WERI-Rb-1 (cell line): ENCODE measurements around the gene CAPN11.

ENCODE experiments used
- DNase-seq: peaks from one replicate; pipeline ENCODE4 v3.0.0-alpha.2; 2020
- H3K27ac ChIP-seq: fragments of 250-450 bp; sonication (Bioruptor Pico); 2 replicates; pipeline ENCODE4 v1.5.1; 2020; ENCODE audit warnings: mild to moderate bottlenecking, moderate library complexity
- H3K27me3 ChIP-seq: fragments of 250-450 bp; sonication (Bioruptor Pico); 2 replicates; pipeline ENCODE4 v1.5.1; 2021; ENCODE audit warnings: mild to moderate bottlenecking, low read depth, moderate library complexity; ENCODE audit not compliant: insufficient read depth, severe bottlenecking
- H3K36me3 ChIP-seq: fragments of 250-450 bp; sonication (Bioruptor Pico); 2 replicates; pipeline ENCODE4 v1.5.1; 2020; ENCODE audit warnings: mild to moderate bottlenecking, moderate library complexity
- H3K4me3 ChIP-seq: 2 replicates; pipeline ENCODE4 v1.5.1; 2011; ENCODE audit warnings: low read depth, mild to moderate bottlenecking, control low read depth, low read length
- H3K9me3 ChIP-seq: fragments of 250-450 bp; sonication (Bioruptor Pico); 2 replicates; pipeline ENCODE4 v1.5.1; 2021; ENCODE audit warnings: mild to moderate bottlenecking, moderate library complexity; ENCODE audit not compliant: severe bottlenecking
- CTCF ChIP-seq: IDR thresholded peaks from 2 replicates; pipeline ENCODE4 v1.5.1; 2011; ENCODE audit warnings: low read depth, mild to moderate bottlenecking, control low read depth, inconsistent platforms, low read length

Gene CAPN11

GRCh38 chr6:44233567-44234100 lies 75.0 kb downstream of the CAPN11 start:
- H3K36me3 ChIP-seq: peaks cover 74% of the 10 kb centered on the region
- no peak for DNase-seq
- no peaks in the 10 kb centered on the region for H3K27me3 ChIP-seq
- H3K4me3 ChIP-seq: no peak overlapping the region
- TF ChIP-seq CTCF: no peak
- no peaks in the 10 kb centered on the region for H3K9me3 ChIP-seq
- no peak overlapping the region; the same call in 1 of the 2 replicates for H3K27ac ChIP-seq
